ACHN (cell line): ENCODE results near the gene GALNT12.

Experiments
- DNase-seq: peaks from one replicate; pipeline ENCODE4 v3.0.0-alpha.2; 2015
- in situ Hi-C: cut with HindIII; loops from 2 replicates; pipeline ENCODE4 v1.10.0; 2017; ENCODE audit warnings: low sequenced_read_pairs, low pct_ligation_motif_present, low pct_unique_long_range_greater_than_20kb

Gene GALNT12

GRCh38 chr9:98796364-98797101, 10.9 kb upstream of the GALNT12 start, which contains the start of gene ANKS6:
Gene ANKS6 (minus strand): TSS chr9:98796555. CDS start chr9:98796491, 64 bp downstream.
- DNase-seq: peak; percentile 79
- in situ Hi-C loops: no loop called here

- in situ Hi-C loops: no loop called here
- DNase-seq: no peak
Observed at GRCh38 chr9:98797491-98797890, 10.0 kb upstream of the GALNT12 start.

GRCh38 chr9:98798254-98798653, 9.2 kb upstream of the GALNT12 start:
- no peak for DNase-seq

GRCh38 chr9:98801561-98801960, 5.9 kb upstream of the GALNT12 start:
- in situ Hi-C loops: no loop called here
- no peak for DNase-seq

More at GRCh38 chr9:98798254-98798653, 9.2 kb upstream of the GALNT12 start:
- in situ Hi-C loops: no loop called here

GRCh38 chr9:98801969-98802371, 5.5 kb upstream of the GALNT12 start:
- no peak for DNase-seq
- in situ Hi-C loops: no loop called here

- no peak for DNase-seq
- in situ Hi-C loops: no loop called here
Observed at GRCh38 chr9:98804083-98804482, 3.4 kb upstream of the GALNT12 start.

- DNase-seq: no peak
- in situ Hi-C loops: no loop called here
Observed at GRCh38 chr9:98805506-98806272, 1.8 kb upstream of the GALNT12 start.

- DNase-seq: peak; percentile 72
- in situ Hi-C loops: no loop called here
Observed at GRCh38 chr9:98806394-98807035, 955 bp upstream of the GALNT12 start.

- peak; percentile 23 for DNase-seq
Observed at GRCh38 chr9:98807814-98808195, 335 bp downstream of the GALNT12 start.

GRCh38 chr9:98808411-98808815, 943 bp downstream of the GALNT12 start:
- in situ Hi-C loops: no loop called here
- peak; percentile 66 for DNase-seq

More at GRCh38 chr9:98807814-98808195, 335 bp downstream of the GALNT12 start:
- in situ Hi-C loops: no loop called here

- in situ Hi-C loops: no loop called here
Observed at GRCh38 chr9:98808875-98809274, 1.4 kb downstream of the GALNT12 start.

GRCh38 chr9:98809311-98810101, 2.0 kb downstream of the GALNT12 start:
- in situ Hi-C loops: no loop called here
- no peak for DNase-seq

More at GRCh38 chr9:98808875-98809274, 1.4 kb downstream of the GALNT12 start:
- DNase-seq: no peak

GRCh38 chr9:98810102-98810842, 2.8 kb downstream of the GALNT12 start:
- no peak for DNase-seq
- in situ Hi-C loops: no loop called here

- in situ Hi-C loops: no loop called here
- DNase-seq: peak; percentile 50
Observed at GRCh38 chr9:98811051-98811650, 3.7 kb downstream of the GALNT12 start.

- DNase-seq: no peak
- in situ Hi-C loops: no loop called here
Observed at GRCh38 chr9:98815391-98815951, 8.0 kb downstream of the GALNT12 start.

GRCh38 chr9:98818764-98819163, 11.3 kb downstream of the GALNT12 start:
- in situ Hi-C loops: no loop called here
- no peak for DNase-seq

GRCh38 chr9:98819231-98819630, 11.8 kb downstream of the GALNT12 start:
- no peak for DNase-seq
- in situ Hi-C loops: no loop called here
